ENCODE data around the gene CREB5. TPM values are rescaled to one million over a fixed set of nuclear protein-coding genes. Genes with fewer than 3 reads are reported as not detected.

The CREB5 gene
- total RNA-seq, 1 experiment from 2014 or later: 0.49 TPM

DNA sequence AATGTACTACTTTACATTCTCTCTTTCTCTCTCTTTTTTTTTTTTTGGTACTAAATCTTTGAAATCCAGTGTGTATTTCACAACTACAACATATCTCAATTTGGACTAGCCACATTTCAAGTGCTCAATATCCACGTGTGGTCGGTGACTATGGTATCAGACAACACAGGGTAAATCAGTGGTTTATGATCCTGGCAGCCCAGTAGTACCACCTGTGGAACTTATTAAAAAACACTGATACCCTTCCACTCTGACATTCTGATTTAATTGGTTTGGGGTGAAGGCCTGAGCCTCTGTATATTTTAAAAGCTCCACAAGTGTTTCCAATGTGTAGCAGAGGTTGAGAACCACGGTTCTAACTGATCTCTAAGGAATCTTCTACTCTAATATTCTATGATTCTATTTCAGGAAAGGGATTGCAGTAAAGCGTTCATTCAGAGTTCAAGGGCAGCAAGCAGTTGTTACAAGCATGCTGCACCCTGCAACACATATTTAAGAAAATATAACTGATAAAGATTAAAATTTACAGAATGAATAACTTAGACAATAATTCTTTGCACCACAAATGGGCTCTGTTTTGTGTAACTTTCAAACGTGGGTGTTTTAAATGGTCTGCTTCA, 5.1 kb downstream of the CREB5 start:
- no peaks in the 10 kb centered on the region for H3K79me2 ChIP-seq (ENCODE audit: insufficient read depth, low read length)
- no peak overlapping the region for H3K4me3 ChIP-seq (replicated peaks in 1 of 2; ENCODE audit: low read depth in 1 of 2, low read length in 2 of 2)
- ChIA-PET CTCF (no interaction called here), POLR2A (no interaction called here), RAD21 (ENCODE audit: low non-redundant PET in 1 of 2, low total read pairs in 2 of 2, uncharacterized antibody in 2 of 2, unreplicated experiment in 2 of 2) (no interaction called here)
- intact Hi-C loops (cut with micrococcal nuclease): no loop called here
- H2AFZ ChIP-seq (ENCODE audit: low read depth, low read length, poor library complexity, severe bottlenecking): no peak overlapping the region
- no peaks in the 10 kb centered on the region for H3K36me3 ChIP-seq (ENCODE audit: control insufficient read depth in 1 of 2, insufficient read depth in 2 of 2, low read length in 2 of 2)
- ATAC-seq (no peak), DNase-seq (ENCODE audit: low read depth, low spot score) (no peak)
- no peak overlapping the region for H3K4me2 ChIP-seq (ENCODE audit: low read length)
- H3K9ac ChIP-seq (ENCODE audit: low read length): no peak overlapping the region
- TF ChIP-seq FOSL1 (IDR thresholded peaks at IDR 0.05; ENCODE audit: low read depth) (no peak), TCF7L2 (IDR thresholded peaks at IDR 0.05; ENCODE audit: borderline replicate concordance, extremely low read depth, insufficient read depth, insufficient read length) (no peak), EZH2 (IDR thresholded peaks at IDR 0.05) (no peak), YY1 (IDR thresholded peaks at IDR 0.05; ENCODE audit: extremely low read depth, insufficient replicate concordance, low read depth, low read length) (no peak), REST (IDR thresholded peaks at IDR 0.05; ENCODE audit: low read depth) (no peak), CEBPB (IDR thresholded peaks at IDR 0.05; ENCODE audit: low read depth) (no peak), ELF1 (IDR thresholded peaks at IDR 0.05; ENCODE audit: borderline replicate concordance, low read depth) (no peak), ZNF274 (IDR thresholded peaks at IDR 0.05; ENCODE audit: low read depth, low read length) (no peak), SIN3A (IDR thresholded peaks at IDR 0.05; ENCODE audit: low read depth) (no peak), ZFX (IDR thresholded peaks at IDR 0.05) (no peak), JUND (IDR thresholded peaks at IDR 0.05) (no peak), POLR2AphosphoS5 (IDR thresholded peaks at IDR 0.05; ENCODE audit: low read depth, low read length) (no peak), CBX3 (IDR thresholded peaks at IDR 0.05; ENCODE audit: low read depth) (no peak), RAD21 (IDR thresholded peaks at IDR 0.05; ENCODE audit: low read depth) (no peak), POLR2A (IDR thresholded peaks at IDR 0.05; ENCODE audit: borderline replicate concordance, extremely low read depth, insufficient read depth, insufficient read length) (no peak)
- TF ChIP-seq, protein P1, sequence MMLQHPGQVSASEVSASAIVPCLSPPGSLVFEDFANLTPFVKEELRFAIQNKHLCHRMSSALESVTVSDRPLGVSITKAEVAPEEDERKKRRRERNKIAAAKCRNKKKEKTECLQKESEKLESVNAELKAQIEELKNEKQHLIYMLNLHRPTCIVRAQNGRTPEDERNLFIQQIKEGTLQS (IDR thresholded peaks at IDR 0.05): no peak
- TF ChIP-seq, protein P2, sequence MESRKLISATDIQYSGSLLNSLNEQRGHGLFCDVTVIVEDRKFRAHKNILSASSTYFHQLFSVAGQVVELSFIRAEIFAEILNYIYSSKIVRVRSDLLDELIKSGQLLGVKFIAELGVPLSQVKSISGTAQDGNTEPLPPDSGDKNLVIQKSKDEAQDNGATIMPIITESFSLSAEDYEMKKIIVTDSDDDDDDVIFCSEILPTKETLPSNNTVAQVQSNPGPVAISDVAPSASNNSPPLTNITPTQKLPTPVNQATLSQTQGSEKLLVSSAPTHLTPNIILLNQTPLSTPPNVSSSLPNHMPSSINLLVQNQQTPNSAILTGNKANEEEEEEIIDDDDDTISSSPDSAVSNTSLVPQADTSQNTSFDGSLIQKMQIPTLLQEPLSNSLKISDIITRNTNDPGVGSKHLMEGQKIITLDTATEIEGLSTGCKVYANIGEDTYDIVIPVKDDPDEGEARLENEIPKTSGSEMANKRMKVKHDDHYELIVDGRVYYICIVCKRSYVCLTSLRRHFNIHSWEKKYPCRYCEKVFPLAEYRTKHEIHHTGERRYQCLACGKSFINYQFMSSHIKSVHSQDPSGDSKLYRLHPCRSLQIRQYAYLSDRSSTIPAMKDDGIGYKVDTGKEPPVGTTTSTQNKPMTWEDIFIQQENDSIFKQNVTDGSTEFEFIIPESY (IDR thresholded peaks at IDR 0.05; ENCODE audit: extremely low read depth, insufficient replicate concordance, low read length): no peak
- TF ChIP-seq, protein P3, sequence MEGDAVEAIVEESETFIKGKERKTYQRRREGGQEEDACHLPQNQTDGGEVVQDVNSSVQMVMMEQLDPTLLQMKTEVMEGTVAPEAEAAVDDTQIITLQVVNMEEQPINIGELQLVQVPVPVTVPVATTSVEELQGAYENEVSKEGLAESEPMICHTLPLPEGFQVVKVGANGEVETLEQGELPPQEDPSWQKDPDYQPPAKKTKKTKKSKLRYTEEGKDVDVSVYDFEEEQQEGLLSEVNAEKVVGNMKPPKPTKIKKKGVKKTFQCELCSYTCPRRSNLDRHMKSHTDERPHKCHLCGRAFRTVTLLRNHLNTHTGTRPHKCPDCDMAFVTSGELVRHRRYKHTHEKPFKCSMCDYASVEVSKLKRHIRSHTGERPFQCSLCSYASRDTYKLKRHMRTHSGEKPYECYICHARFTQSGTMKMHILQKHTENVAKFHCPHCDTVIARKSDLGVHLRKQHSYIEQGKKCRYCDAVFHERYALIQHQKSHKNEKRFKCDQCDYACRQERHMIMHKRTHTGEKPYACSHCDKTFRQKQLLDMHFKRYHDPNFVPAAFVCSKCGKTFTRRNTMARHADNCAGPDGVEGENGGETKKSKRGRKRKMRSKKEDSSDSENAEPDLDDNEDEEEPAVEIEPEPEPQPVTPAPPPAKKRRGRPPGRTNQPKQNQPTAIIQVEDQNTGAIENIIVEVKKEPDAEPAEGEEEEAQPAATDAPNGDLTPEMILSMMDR (IDR thresholded peaks at IDR 0.05 in 2 of 3, conservative IDR thresholded peaks at IDR 0.05 in 1 of 3; ENCODE audit: borderline replicate concordance in 1 of 3, insufficient read depth in 1 of 3, low read depth in 2 of 3, low read length in 2 of 3): no peak
- no TSS peak for BruUV-seq (replicated peaks)
- H3K27me3 ChIP-seq (ENCODE audit: insufficient read depth, low read length): peaks cover 84% of the 10 kb centered on the region
- no peaks in the 10 kb centered on the region for H3K4me1 ChIP-seq (ENCODE audit: control insufficient read depth in 1 of 2, insufficient read depth in 2 of 2, low read length in 2 of 2)
- no peaks in the 10 kb centered on the region for H4K20me1 ChIP-seq (ENCODE audit: insufficient read depth)
- no peak overlapping the region for H3K27ac ChIP-seq (ENCODE audit: low read depth, low read length)
- H3K9me2 ChIP-seq (ENCODE audit: insufficient read depth): no peaks in the 10 kb centered on the region
- H3K9me3 ChIP-seq (ENCODE audit: control insufficient read depth in 1 of 2, insufficient read depth in 1 of 2, low read depth in 1 of 2, low read length in 2 of 2): no peaks in the 10 kb centered on the region
